Caco-2 (cell line): ENCODE measurements around the gene WDCP. TPM values are rescaled to one million over a fixed set of nuclear protein-coding genes. Genes with fewer than 3 reads are reported as not detected.

Experiments
- BruUV-seq: library from RNA; stranded (reverse); fragments of 400-500 nt; replicated peaks from 2 replicates; lab custom pipeline; 2021; lab: Mats Ljungman, UMichigan
- CTCF ChIA-PET: fragments of 300-600 bp; sonication (Branson Sonifier 250); formaldehyde crosslinking; loops from one replicate; lab custom pipeline; 2022; ENCODE audit warnings: antibody characterized with exemption; lab: Charles Lee
- POLR2A ChIA-PET: fragments of 300-600 bp; sonication (Branson Sonifier 250); formaldehyde crosslinking; loops from one replicate; lab custom pipeline; 2022; ENCODE audit warnings: antibody characterized with exemption; lab: Charles Lee
- DNase-seq, 2 experiments: peaks; one replicate each; pipeline versions ENCODE4 v3.0.0 to v3.0.0-alpha.2; 2020 to 2022
- H3K27me3 ChIP-seq: replicated peaks from 2 replicates; pipeline ENCODE4 v1.6.0; 2011; ENCODE audit warnings: low read length; ENCODE audit not compliant: control insufficient read depth, insufficient read depth
- H3K36me3 ChIP-seq: 2 replicates; pipeline ENCODE4 v1.5.1; 2011; ENCODE audit warnings: low read length; ENCODE audit not compliant: control insufficient read depth, insufficient read depth
- H3K4me1 ChIP-seq: fragments of 250-450 bp; sonication (Bioruptor Pico); 2 replicates; pipeline ENCODE4 v1.5.1; 2020; ENCODE audit warnings: mild to moderate bottlenecking
- H3K4me3 ChIP-seq: 2 replicates; pipeline ENCODE4 v1.5.1; 2011; ENCODE audit warnings: low read depth, mild to moderate bottlenecking, control low read depth, low read length
- H3K9me3 ChIP-seq: fragments of 250-450 bp; sonication (Bioruptor Pico); 2 replicates; pipeline ENCODE4 v1.5.1; 2020; ENCODE audit warnings: mild to moderate bottlenecking, moderate library complexity
- H3K27ac Mint-ChIP-seq: one replicate; pipeline ENCODE4 v1.8.0; 2022; ENCODE audit warnings: mixed read lengths; ENCODE audit not compliant: unreplicated experiment
- H3K27me3 Mint-ChIP-seq: one replicate; pipeline ENCODE4 v1.8.0; 2022; ENCODE audit warnings: mixed read lengths; ENCODE audit not compliant: insufficient read depth, unreplicated experiment
- H3K36me3 Mint-ChIP-seq: one replicate; pipeline ENCODE4 v1.8.0; 2022; ENCODE audit warnings: mild to moderate bottlenecking, mixed read lengths; ENCODE audit not compliant: insufficient read depth, unreplicated experiment
- H3K4me1 Mint-ChIP-seq: one replicate; pipeline ENCODE4 v1.8.0; 2022; ENCODE audit warnings: low read depth, mixed read lengths; ENCODE audit not compliant: unreplicated experiment
- H3K4me3 Mint-ChIP-seq: one replicate; pipeline ENCODE4 v1.8.0; 2022; ENCODE audit warnings: mild to moderate bottlenecking, moderate library complexity, mixed read lengths; ENCODE audit not compliant: unreplicated experiment
- H3K9me3 Mint-ChIP-seq: one replicate; pipeline ENCODE4 v1.8.0; 2022; ENCODE audit warnings: mixed read lengths; ENCODE audit not compliant: unreplicated experiment
- intact Hi-C: fragments of 100-400 bp; cut with micrococcal nuclease; formaldehyde crosslinking; loops from one replicate; pipeline ENCODE4 v1.10.0; 2022; ENCODE audit not compliant: unreplicated experiment
- total RNA-seq: library from RNA; stranded (reverse); gene quantifications from 2 replicates; pipeline ENCODE4 v1.2.3, GENCODE V29; 2022
- TF ChIP-seq, protein P1 (sequence below), 2 experiments: fragments of 200-600 bp in 1 of 2; IDR thresholded peaks; 1 replicate in 1 of 2; 2 replicates in 1 of 2; pipeline versions ENCODE4 v1.5.1 to v1.8.0; 2011 to 2022; ENCODE audit warnings: antibody characterized with exemption in 1 of 2, control low read depth in 1 of 2, inconsistent platforms in 1 of 2, low read depth in 1 of 2, low read length in 1 of 2, mild to moderate bottlenecking in 1 of 2, moderate library complexity in 1 of 2; ENCODE audit not compliant: insufficient read depth in 1 of 2, severe bottlenecking in 1 of 2, unreplicated experiment in 1 of 2

WDCP gene
- total RNA-seq, 1 experiment from 2014 or later = 13.0 TPM

DNA sequence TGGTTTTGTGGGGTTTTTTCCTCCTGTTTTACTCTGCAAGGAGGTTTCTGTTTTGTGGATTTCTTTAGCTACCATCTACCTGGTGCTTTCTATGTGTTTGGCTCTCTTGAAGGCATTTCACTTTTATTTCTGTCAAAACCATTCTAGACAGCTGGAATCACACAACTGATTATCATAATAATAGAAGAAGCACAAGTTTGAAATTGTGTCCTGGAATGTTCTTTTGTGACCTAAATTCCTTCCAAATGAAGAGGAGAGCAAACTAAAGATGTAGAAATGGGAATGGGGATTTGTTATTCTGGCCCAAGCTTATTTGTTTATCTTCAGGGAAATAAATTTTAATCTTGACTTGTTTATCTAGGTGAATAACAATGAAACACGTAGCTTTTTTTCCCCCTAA is 54.3 kb downstream of the WDCP start:
- Histone ChIP-seq H3K4me3 (no peak overlapping the region), H3K9me3 (no peaks in the 10 kb centered on the region), H3K27me3 (no peaks in the 10 kb centered on the region), H3K36me3 (no peaks in the 10 kb centered on the region), H3K4me1 (no peaks in the 10 kb centered on the region)
- H3K4me1 Mint-ChIP-seq = peaks cover 8% of the 10 kb centered on the region
- BruUV-seq = no TSS peak
- H3K9me3 Mint-ChIP-seq = no peaks in the 10 kb centered on the region
- TF ChIP-seq, protein P1, sequence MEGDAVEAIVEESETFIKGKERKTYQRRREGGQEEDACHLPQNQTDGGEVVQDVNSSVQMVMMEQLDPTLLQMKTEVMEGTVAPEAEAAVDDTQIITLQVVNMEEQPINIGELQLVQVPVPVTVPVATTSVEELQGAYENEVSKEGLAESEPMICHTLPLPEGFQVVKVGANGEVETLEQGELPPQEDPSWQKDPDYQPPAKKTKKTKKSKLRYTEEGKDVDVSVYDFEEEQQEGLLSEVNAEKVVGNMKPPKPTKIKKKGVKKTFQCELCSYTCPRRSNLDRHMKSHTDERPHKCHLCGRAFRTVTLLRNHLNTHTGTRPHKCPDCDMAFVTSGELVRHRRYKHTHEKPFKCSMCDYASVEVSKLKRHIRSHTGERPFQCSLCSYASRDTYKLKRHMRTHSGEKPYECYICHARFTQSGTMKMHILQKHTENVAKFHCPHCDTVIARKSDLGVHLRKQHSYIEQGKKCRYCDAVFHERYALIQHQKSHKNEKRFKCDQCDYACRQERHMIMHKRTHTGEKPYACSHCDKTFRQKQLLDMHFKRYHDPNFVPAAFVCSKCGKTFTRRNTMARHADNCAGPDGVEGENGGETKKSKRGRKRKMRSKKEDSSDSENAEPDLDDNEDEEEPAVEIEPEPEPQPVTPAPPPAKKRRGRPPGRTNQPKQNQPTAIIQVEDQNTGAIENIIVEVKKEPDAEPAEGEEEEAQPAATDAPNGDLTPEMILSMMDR (IDR thresholded peaks at IDR 0.05; ENCODE audit: insufficient read depth in 1 of 2, low read depth in 1 of 2, low read length in 1 of 2, severe bottlenecking in 1 of 2, unreplicated experiment in 1 of 2) = no peak
- intact Hi-C loops = loop anchor here (2.0 kb wide), 1 partner anchor 52 kb away; the partner anchor contains the start of gene UBXN2A
- no peak for DNase-seq
- no peaks in the 10 kb centered on the region for H3K27me3 Mint-ChIP-seq
- H3K36me3 Mint-ChIP-seq = peaks cover 19% of the 10 kb centered on the region
- no peak overlapping the region for H3K4me3 Mint-ChIP-seq
- H3K27ac Mint-ChIP-seq = no peak overlapping the region
- CTCF ChIA-PET = no interaction called here
- POLR2A ChIA-PET = no interaction called here

DNA sequence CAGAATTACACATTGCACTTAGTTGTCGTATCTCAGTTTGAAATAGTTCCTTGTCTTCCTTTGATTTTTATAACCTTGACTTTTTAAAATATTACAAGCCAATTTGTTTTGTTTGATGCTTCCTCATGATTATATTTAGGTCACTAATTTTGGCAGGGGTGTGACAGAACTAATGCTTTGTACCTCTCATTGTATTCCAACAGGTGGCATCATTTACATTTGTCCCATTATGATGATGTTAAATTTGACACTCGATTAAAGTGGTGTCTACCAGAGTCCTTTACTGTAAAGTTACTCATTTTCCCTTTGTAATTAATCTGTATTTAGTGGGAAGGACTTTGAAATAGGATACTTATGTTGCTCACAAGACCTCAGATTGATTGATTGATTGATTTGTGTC is 58.8 kb downstream of the WDCP start:
- Histone ChIP-seq H3K4me3 (no peak overlapping the region), H3K36me3 (no peaks in the 10 kb centered on the region), H3K27me3 (no peaks in the 10 kb centered on the region), H3K4me1 (no peaks in the 10 kb centered on the region), H3K9me3 (no peaks in the 10 kb centered on the region)
- Mint-ChIP-seq H3K9me3 (no peaks in the 10 kb centered on the region), H3K27ac (no peak overlapping the region), H3K36me3 (peaks cover 6% of the 10 kb centered on the region), H3K4me3 (no peak overlapping the region), H3K4me1 (no peaks in the 10 kb centered on the region), H3K27me3 (no peaks in the 10 kb centered on the region)
- intact Hi-C loops = loop anchor here (1.0 to 2.0 kb wide), 3 partner anchors 72 to 392 kb away; partner anchors contain the start of gene TP53I3
- POLR2A ChIA-PET = no interaction called here
- TF ChIP-seq, protein P1 (IDR thresholded peaks at IDR 0.05; ENCODE audit: insufficient read depth in 1 of 2, low read depth in 1 of 2, low read length in 1 of 2, severe bottlenecking in 1 of 2, unreplicated experiment in 1 of 2) = peak; percentile 21 to 36
- no TSS peak for BruUV-seq
- CTCF ChIA-PET = no interaction called here
- no peak for DNase-seq

Other genes with a start within 250 kb of the WDCP start
- 28.9 and 32.1 TPM in 2 replicates for gene ATAD2B, start 120.3 kb downstream of the WDCP start, total RNA-seq
- gene UBXN2A, start 106.9 kb downstream of the WDCP start, total RNA-seq = 21.6 and 22.0 TPM in 2 replicates
- 0.44 and 0.48 TPM in 2 replicates for gene MFSD2B, start 37.3 kb downstream of the WDCP start, total RNA-seq
- gene FKBP1B, start 2.4 kb upstream of the WDCP start, total RNA-seq = 3.2 and 3.7 TPM in 2 replicates
- 183 and 184 TPM in 2 replicates for gene SF3B6, start 28.9 kb upstream of the WDCP start, total RNA-seq
- 24.8 and 28.1 TPM in 2 replicates for gene TP53I3, start 37.4 kb upstream of the WDCP start, total RNA-seq
- 1.3 and 1.4 TPM in 2 replicates for gene PFN4, start 75.9 kb upstream of the WDCP start, total RNA-seq
- gene FAM228B, start 76.1 kb upstream of the WDCP start, total RNA-seq = 6.7 and 7.9 TPM in 2 replicates
- gene FAM228A, start 127.7 kb upstream of the WDCP start, total RNA-seq = not detected in 2 replicates